ENCODE measurements around the gene PRX. TPM values are rescaled to one million over a fixed set of nuclear protein-coding genes. Genes with fewer than 3 reads are reported as not detected.
"Not testable (repeated sequence)": the region's sequence is repeated elsewhere in the genome, so short reads cannot be mapped to it uniquely, and the experiment has no call there.

Gene PRX
- total RNA-seq, 2 donors from 2014 or later, result 3.3 to 6.4 TPM

DNA sequence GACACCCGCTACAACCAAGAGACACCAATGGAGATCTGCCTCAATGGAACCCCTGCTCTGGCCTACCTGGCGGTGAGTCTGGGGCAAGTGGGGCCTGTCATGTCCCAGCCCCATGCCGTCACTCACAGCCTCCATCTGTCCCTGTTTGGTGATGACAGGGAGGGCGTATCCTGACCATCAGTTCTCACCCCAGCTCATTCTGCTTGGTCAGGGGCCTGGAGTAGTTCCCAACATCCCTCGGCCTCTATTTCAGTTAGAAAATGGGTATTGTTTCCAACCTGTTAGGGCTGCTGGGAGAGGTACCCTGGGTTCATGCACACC, 41.4 kb downstream of the PRX start:
- WGBS, 2 experiments (ENCODE audit: insufficient coverage in 1 of 2, insufficient read length in 1 of 2), result 94 to 100% methylated on average over 1 to 5 of the region's 5 CpGs
- Histone ChIP-seq H3K36me3 (ENCODE audit: control insufficient read depth, insufficient read depth, low read length) (peaks cover 51% of the 10 kb centered on the region), H3K27me3 (ENCODE audit: control insufficient read depth, insufficient read depth, low read length, poor library complexity, severe bottlenecking) (no peaks in the 10 kb centered on the region)

DNA sequence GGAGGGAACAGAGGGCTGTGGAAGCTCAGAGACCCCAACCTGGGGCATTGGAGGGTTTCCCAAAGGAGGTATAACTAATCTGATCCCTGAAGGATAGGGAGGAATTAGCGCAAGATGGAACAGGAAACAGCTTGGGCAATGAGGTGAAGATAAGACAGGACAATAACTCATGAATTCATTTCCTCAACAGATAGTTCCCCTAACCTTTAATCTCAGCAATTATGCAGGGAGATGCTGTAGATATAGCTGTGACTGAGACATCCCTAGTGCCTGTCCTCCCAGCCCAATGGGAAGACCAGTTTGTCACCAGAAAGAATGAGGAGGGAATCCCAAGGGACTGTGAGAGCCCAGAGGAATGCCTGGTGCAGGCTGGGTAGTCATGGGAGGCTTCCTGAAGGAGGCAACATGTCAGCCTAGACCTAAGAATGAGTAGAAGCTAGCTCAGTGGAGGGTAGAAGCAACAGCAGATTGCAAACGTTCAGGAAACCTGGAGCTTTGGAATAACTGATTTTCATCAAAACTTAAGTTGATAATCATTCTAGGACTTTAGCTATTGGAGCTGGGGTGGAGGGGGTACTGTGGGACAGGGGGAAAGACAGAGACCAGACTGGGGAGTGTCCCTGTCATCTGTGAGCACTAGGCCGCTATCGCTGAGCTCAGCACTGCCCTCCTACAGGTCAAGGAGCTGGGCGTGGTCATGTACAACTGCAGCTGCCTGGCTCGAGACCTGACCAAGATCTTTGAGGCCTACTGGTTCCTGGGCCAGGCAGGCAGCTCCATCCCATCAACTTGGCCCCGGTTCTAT, 42.0 kb downstream of the PRX start:
- Histone ChIP-seq H3K4me1 (ENCODE audit: control insufficient read depth, insufficient read depth, low read length) (no peaks in the 10 kb centered on the region), H3K9me3 (ENCODE audit: control insufficient read depth, low read length) (no peaks in the 10 kb centered on the region), H3K36me3 (ENCODE audit: control insufficient read depth, insufficient read depth, low read length) (peaks cover 51% of the 10 kb centered on the region), H3K9ac (ENCODE audit: extremely low read depth, low read length, poor library complexity, severe bottlenecking) (no peak overlapping the region), H3K27me3 (ENCODE audit: control insufficient read depth, insufficient read depth, low read length, poor library complexity, severe bottlenecking) (no peaks in the 10 kb centered on the region), H3K4me3 (ENCODE audit: low read length) (no peak overlapping the region), H3K27ac (ENCODE audit: low read depth, low read length) (peak overlapping the region; percentile 38)
- peaks cover 55% of the 10 kb centered on the region for H3K36me3 Mint-ChIP-seq (ENCODE audit: low read depth)
- H3K9me3 Mint-ChIP-seq, result no peaks in the 10 kb centered on the region
- H3K4me3 Mint-ChIP-seq, result no peak overlapping the region
- TF ChIP-seq, protein P1, sequence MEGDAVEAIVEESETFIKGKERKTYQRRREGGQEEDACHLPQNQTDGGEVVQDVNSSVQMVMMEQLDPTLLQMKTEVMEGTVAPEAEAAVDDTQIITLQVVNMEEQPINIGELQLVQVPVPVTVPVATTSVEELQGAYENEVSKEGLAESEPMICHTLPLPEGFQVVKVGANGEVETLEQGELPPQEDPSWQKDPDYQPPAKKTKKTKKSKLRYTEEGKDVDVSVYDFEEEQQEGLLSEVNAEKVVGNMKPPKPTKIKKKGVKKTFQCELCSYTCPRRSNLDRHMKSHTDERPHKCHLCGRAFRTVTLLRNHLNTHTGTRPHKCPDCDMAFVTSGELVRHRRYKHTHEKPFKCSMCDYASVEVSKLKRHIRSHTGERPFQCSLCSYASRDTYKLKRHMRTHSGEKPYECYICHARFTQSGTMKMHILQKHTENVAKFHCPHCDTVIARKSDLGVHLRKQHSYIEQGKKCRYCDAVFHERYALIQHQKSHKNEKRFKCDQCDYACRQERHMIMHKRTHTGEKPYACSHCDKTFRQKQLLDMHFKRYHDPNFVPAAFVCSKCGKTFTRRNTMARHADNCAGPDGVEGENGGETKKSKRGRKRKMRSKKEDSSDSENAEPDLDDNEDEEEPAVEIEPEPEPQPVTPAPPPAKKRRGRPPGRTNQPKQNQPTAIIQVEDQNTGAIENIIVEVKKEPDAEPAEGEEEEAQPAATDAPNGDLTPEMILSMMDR (conservative IDR thresholded peaks at IDR 0.05), result no peak
- no peak overlapping the region for H3K27ac Mint-ChIP-seq
- WGBS, 2 experiments (ENCODE audit: insufficient coverage in 1 of 2, insufficient read length in 1 of 2), result 93 to 100% methylated on average over 5 to 7 of the region's 7 CpGs
- no peaks in the 10 kb centered on the region for H3K27me3 Mint-ChIP-seq (ENCODE audit: insufficient read depth)
- H3K4me1 Mint-ChIP-seq, result peaks cover 4% of the 10 kb centered on the region
- DNase-seq, result no peak

More for the DNA sequence above, 41.4 kb downstream of the PRX start:
- no peaks in the 10 kb centered on the region for H3K9me3 Mint-ChIP-seq
- no peak overlapping the region for H3K27ac Mint-ChIP-seq
- H3K36me3 Mint-ChIP-seq (ENCODE audit: low read depth), result peaks cover 55% of the 10 kb centered on the region
- no peaks in the 10 kb centered on the region for H3K27me3 Mint-ChIP-seq (ENCODE audit: insufficient read depth)
- no peak for DNase-seq
- H3K4me3 Mint-ChIP-seq, result no peak overlapping the region
- Histone ChIP-seq H3K27ac (ENCODE audit: low read depth, low read length) (no peak overlapping the region), H3K4me3 (ENCODE audit: low read length) (no peak overlapping the region), H3K9me3 (ENCODE audit: control insufficient read depth, low read length) (no peaks in the 10 kb centered on the region), H3K4me1 (ENCODE audit: control insufficient read depth, insufficient read depth, low read length) (no peaks in the 10 kb centered on the region), H3K9ac (ENCODE audit: extremely low read depth, low read length, poor library complexity, severe bottlenecking) (no peak overlapping the region)
- peaks cover 3% of the 10 kb centered on the region for H3K4me1 Mint-ChIP-seq
- TF ChIP-seq, protein P1 (conservative IDR thresholded peaks at IDR 0.05), result no peak

DNA sequence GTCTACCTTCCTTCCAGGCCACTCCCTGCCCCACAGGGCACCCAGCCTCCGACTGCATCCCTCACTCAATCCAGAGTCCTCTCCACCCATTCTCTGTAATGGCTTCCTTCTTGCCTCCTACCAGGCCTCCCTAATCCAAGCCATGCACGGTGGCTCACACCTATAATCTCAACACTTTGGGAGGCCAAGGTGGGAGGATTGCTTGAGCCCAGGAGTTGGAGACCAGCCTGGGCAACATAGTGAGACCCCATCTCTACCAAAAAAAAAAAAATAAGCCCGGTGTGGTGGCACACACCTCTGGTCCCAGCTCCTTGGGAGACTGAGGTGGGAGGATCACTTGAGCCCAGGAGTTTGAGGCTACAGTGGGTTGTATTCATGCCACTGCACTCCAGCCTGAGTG, 42.9 kb downstream of the PRX start:
- peaks cover 54% of the 10 kb centered on the region for H3K36me3 Mint-ChIP-seq (ENCODE audit: low read depth)
- H3K4me3 ChIP-seq (ENCODE audit: low read length); H3K27me3 Mint-ChIP-seq (ENCODE audit: insufficient read depth); H3K9me3 Mint-ChIP-seq; H3K27ac Mint-ChIP-seq; H3K4me3 Mint-ChIP-seq; H3K4me1 Mint-ChIP-seq; H3K4me1 ChIP-seq (ENCODE audit: control insufficient read depth, insufficient read depth, low read length); H3K27me3 ChIP-seq (ENCODE audit: control insufficient read depth, insufficient read depth, low read length, poor library complexity, severe bottlenecking); H3K9me3 ChIP-seq (ENCODE audit: control insufficient read depth, low read length); DNase-seq; H3K27ac ChIP-seq (ENCODE audit: low read depth, low read length); H3K9ac ChIP-seq (ENCODE audit: extremely low read depth, low read length, poor library complexity, severe bottlenecking): not testable (repeated sequence)
- peaks cover 51% of the 10 kb centered on the region for H3K36me3 ChIP-seq (ENCODE audit: control insufficient read depth, insufficient read depth, low read length)
- 99% methylated on average over 3 of the region's 3 CpGs; no CpG with 5 or more reads in 1 of the 2 experiments for WGBS, 2 experiments (ENCODE audit: insufficient coverage in 1 of 2, insufficient read length in 1 of 2)
